Measurements from ENCODE around the gene STRIP2. TPM values are rescaled to one million over a fixed set of nuclear protein-coding genes. Genes with fewer than 3 reads are reported as not detected.

Gene STRIP2
- total and polyA plus RNA-seq, 9 of the 15 experiments (the other 6 are each of a cell fraction or from before 2014, with no cell fraction given), result 10.1 to 81.8 (median 42.3) TPM

GRCh38 chr7:129522088-129522970 is 88.1 kb downstream of the STRIP2 start (continued):
- TF ChIP-seq MNT (conservative IDR thresholded peaks at IDR 0.05) (0 out of 4 replicates have a peak, but pooled peaks of 1 of the 2 experiments have one; percentile 33), ZBTB7A (IDR thresholded peaks at IDR 0.05; ENCODE audit: borderline replicate concordance, control insufficient read depth, low read depth, low read length) (0 out of 2 replicates have a peak, but pooled peaks have one; percentile 3), UBTF (IDR thresholded peaks at IDR 0.05; ENCODE audit: borderline replicate concordance in 1 of 2, low read depth in 2 of 2, low read length in 2 of 2) (0 out of 4 replicates have a peak, but pooled peaks of 1 of the 2 experiments have one; percentile 25), MGA (IDR thresholded peaks at IDR 0.05) (peak; percentile 39; the same call in 1 of the 2 replicates), MIER1 (IDR thresholded peaks at IDR 0.05; ENCODE audit: low read depth) (peak; percentile 86), FOXA1 (IDR thresholded peaks at IDR 0.05; ENCODE audit: borderline replicate concordance) (no peak), HBP1 (CRISPR knock-in tag; IDR thresholded peaks at IDR 0.05) (no peak)

Measured in K562 (cell line).